IPS-NIHi11 (cell line): ENCODE measurements around the gene CDC42BPB.

ENCODE experiments used
- DNase-seq: peaks from one replicate; pipeline ENCODE4 v3.0.0; 2012; ENCODE audit warnings: mixed read lengths, low spot score

Gene CDC42BPB

DNA sequence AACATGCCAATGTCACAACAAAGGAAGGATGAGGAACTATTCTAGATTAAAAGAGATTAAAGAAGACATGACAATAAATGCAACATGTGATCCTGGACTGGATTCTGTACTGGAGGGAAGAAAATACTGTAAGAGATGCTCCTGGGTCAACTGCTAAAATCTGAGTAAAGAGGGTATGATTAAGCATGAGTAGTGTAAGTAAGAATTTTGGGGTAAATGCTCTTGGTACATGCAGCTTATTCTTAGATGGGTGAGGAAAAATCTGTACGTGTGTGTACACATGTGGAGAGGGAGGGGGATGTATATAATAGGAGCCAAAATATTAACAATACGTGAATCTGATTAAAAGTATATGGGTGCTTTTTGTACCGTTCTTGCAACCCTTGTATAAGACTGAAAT is 66.0 kb downstream of the CDC42BPB start:
- no peak for DNase-seq

DNA sequence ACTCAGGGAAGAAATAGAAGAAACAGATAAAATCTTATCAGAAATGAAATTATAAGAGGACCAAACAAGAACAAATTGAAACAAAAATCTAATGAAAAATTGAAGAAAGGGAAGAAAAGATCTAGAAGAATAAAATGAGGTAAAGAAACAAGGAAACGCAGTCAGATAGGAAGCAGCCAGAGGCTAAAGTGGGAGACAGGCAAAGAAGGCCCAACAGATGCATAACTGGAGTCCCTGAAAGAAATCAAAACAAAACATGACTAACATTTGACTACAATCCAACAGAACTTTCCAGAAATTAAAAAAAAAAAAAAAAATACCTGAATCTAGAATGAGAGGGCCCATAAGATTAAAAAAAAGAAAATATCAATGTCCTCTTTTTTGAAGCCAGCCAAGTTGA is 69.3 kb downstream of the CDC42BPB start:
- DNase-seq, result no peak

DNA sequence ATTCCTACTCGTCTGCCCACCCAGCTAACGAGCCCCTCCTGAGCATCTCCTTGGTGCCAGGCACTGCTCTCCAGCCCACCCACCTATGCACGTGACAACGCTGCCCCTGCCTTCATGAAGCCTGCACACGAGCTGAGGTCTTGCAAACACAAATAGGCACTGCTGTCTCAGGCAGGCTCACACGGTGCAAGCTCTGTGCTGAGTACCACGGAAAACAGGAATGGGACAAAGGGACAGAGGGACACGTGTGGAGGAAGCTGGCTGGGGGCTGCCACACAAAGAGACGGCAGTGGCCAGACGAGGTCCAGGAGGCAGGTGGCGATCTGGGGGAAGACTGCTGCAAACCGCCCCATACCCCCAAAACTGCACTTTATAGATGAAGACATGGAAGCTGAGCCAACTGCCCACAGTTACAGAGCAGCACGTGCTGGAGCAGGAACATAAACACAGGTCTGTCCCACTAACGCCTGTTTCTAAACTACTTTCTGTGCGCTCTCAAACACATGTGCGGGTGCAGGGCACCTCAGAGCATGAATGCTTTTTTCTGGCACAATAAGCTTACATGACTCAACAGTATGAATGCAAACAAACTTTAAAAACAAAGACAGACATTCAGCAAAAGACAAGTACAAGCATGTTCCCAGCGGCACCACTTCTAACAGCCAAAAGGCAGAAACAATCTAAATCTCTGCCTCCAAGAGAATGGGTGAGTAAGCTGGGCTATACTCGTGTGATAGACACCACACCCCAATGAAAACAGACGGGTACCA is 70.4 kb downstream of the CDC42BPB start:
- no peak for DNase-seq

DNA sequence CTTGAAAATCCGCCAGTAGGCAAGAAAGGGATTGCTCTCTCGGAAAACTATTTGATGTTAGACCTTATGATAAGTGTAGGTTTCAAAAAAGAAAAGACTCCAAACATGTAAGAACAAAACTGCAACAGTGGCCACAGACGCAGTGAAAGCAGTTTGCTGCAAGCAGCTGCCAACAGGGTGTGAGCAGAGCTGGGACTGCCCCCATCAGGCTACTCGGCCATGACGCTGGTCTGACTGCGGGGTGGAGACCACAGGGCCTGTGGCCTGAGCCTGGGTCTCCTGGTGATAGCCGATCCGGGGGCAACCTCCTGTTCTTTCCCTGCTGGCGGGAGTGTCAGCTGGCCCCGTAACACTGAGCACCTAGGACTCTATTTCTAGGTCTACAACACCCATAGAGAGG is 71.7 kb downstream of the CDC42BPB start:
- DNase-seq, result no peak

- DNase-seq, result no peak
These were observed 72.8 kb downstream of the CDC42BPB start for GRCh38 chr14:102984336-102985102.

DNA sequence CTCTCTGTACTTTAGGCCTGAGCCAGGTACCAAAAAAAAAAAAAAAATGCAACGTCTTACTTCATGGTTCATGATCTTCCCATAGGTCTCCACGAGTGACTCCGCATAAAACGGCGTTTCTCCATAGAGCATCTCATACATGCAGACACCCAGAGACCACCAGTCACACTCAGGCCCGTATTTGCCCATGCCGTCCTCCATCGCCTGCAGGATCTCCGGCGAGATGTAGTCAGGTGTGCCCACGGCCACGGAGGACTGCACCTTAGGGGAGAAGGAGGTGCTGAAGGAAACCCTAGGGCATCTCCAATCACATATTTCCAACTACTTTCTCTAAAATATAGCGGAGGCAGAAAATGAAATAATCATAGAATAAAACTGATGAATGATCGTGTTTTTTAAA is 73.9 kb downstream of the CDC42BPB start:
- DNase-seq, result no peak

DNA sequence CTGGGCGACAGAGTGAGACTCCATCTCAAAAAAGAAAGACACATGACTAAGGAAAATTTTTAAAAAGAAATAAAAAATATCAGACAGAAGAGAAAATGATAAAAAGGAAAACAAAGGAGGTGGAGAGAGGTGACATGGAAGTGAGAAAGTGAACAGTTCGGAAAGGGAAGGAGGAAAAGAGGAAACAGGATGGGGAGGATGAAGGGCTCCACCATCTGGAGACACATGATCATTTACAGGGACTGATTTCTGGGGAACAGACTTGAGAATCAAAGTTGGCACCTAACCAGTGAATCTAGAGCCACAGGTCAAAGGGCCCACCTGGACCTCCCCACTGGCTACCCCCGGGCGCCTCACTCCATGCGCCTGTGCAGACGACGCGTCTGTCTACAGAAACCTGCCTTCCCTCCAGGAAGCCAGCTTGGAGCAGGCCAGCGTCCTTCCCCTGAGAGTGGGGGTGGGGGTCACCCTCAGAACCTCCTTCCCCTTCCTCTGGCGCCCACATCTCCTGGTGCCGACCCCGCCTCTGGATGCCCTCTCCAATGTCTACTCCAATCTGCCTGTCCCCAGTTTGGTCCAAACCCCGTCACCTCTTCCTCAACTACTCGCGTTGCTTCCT is 74.4 kb downstream of the CDC42BPB start:
- DNase-seq, result no peak

- DNase-seq, result no peak
These were observed 76.9 kb downstream of the CDC42BPB start for GRCh38 chr14:102980409-102980810.

DNA sequence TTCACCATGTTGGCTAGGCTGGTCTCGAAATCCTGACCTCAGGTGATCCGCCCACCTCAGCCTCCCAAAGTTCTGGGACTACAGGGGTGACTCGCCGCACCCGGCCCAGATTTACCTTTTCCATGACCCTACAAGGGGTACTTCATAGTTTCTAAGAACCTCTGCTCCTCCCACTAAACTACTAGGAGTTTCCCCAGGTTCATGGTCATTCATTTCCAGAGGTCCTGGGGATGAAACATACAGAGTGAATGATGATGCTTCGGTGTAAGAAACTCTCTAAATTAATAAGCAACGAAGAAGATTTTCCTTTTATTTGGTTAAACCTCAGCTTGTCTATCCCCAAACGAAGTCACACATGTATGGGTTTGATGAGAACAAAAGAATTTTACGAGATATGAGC is 77.9 kb downstream of the CDC42BPB start:
- DNase-seq, result no peak

- DNase-seq, result no peak
These were observed 79.9 kb downstream of the CDC42BPB start for GRCh38 chr14:102977475-102977874.

- peak; percentile 44 for DNase-seq
These were observed 81.7 kb downstream of the CDC42BPB start for GRCh38 chr14:102975662-102976061.

DNA sequence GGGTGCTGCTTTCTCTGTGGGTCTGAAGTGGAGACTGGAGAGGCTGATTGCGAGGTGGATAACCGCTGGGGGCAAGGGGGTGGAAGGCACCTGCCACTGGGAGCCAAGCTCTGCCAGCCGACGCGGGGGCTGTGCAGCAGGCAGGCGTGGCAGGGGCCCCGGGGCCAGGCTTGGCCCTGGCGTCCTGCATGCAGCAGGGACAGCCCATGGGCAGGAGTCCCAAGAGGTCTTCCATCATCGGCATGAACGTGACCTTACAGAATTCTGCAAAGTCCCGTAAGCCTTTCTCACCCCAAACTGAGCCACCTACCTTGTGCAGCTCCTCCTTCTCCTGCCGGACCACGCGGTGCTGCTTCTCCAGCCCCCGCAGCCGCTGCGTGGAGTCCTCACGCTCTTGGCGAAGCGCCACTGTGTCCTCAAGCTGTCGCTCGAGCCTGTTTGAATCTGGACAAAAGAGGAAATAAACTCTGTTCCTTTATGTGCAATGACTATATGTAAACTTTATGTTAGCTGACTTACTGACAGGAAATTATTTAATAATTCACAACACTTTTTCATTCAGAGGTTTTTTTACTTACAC is 83.6 kb downstream of the CDC42BPB start:
- no peak for DNase-seq

- DNase-seq, result no peak
These were observed 85.3 kb downstream of the CDC42BPB start for GRCh38 chr14:102971836-102972606.

DNA sequence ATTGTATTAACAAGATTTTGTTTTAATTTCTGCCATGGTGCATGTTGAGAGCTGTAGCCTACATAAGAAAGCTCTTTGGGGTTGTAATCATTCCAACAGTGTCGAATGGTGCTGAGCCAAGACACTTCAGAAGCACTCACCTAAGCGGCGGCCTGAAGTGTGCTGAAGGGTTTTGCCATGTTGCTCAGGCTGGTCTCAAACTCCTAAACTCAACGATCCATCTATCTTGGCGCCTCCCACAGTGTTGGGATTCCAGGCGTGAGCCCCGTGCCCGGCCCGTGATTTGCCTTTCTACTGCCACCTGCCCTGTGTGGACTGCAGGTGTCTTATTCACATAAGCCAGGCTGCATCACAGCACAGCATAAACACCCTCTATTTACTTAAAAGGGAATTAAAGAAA is 86.0 kb downstream of the CDC42BPB start:
- no peak for DNase-seq

DNA sequence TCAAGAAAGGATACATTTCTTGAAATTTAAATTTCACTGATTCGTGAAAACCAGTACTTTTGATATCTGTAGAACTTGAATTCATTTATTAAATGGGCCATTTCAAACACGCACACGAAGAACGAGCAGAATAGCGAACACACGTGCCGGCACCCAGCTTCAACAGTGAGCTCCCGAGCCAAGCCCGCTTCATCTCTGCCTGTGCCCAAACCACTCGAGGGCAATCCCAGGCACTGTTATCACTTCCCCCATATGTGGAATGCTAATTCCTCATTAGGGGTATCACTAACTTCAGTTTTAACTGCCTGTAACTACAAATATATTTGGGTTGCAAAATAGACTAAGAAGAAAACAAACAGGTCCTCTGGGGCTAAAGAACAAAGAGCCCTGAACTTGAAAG is 86.9 kb downstream of the CDC42BPB start:
- no peak for DNase-seq

- no peak for DNase-seq
These were observed 87.4 kb downstream of the CDC42BPB start for GRCh38 chr14:102969901-102970300.

GRCh38 chr14:102969060-102969791 is 88.1 kb downstream of the CDC42BPB start:
- DNase-seq, result no peak

- no peak for DNase-seq
These were observed 89.0 kb downstream of the CDC42BPB start for GRCh38 chr14:102968306-102968705.

DNA sequence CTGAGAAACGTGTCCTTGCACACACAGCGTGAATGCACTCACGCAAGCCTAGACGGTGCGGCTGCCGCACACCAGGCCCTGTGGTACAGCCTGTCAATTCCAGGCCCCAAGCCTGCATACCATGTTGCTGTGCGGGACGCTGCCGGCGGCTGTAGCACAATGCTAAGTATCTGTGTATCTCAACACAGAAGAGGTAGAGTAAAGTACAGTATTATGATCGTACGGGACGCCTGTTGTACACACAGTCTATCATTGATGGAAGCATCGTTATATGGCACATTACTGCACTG is 89.9 kb downstream of the CDC42BPB start:
- DNase-seq, result no peak

DNA sequence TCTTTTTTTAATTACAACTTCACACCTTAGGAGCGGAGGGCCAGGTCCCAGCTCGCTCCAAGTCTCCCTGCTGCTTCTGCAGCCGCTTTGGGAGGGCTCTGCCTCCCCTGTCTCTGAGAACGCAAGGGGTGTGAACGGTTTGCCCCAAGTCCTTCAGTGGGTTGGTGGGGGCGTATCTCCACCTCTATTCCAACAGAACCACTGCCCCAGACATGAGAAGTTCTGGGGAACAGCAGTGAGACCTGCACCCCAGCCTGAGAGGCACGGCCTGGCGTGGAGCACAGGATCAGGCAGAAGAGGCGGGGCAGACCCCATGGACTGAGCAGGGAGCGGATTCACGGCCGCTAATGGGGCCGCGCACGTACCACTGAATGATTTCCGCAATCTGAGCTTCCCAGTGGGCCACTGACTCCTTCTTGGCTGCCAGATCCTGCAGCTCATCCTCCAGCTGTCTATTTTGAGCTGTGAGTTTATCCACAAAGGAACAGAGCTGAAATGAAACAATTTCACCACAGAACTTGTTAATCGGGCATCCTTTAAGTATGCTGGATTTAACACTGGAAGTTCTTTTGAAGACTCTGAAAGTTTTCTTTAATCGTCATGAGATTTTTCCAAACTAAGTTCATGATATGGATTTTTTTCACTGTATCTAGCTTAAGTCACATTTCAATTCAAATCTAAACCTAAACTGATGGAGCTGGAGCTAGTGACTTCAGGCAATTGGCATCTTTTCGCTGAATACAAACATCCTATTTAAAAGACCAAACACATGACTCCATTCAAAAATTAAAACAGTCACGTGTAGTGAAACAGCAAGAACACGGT is 90.5 kb downstream of the CDC42BPB start:
- DNase-seq, result no peak
